Upper lobe of right lung (tissue), 1 donor: ENCODE results near the gene MPZL3. TPM values are rescaled to one million over a fixed set of nuclear protein-coding genes. Genes with fewer than 3 reads are reported as not detected.
"Not testable (repeated sequence)": the region's sequence is repeated elsewhere in the genome, so short reads cannot be mapped to it uniquely, and the experiment has no call there.

ENCODE experiments used
- ATAC-seq: fragments of 200-7000 bp; cut with Tn5 transposase; one replicate; pipeline ENCODE4 v1.9.1; 2020; ENCODE audit warnings: mild to moderate bottlenecking, moderate library complexity
- DNase-seq: peaks from one replicate; pipeline ENCODE4 v3.0.0-alpha.2; 2020
- H3K27ac ChIP-seq: fragments of 200-600 bp; one replicate; pipeline ENCODE4 v1.8.0; 2022
- H3K27me3 ChIP-seq: fragments of 200-600 bp; one replicate; pipeline ENCODE4 v1.8.0; 2022; ENCODE audit warnings: mild to moderate bottlenecking
- H3K36me3 ChIP-seq: fragments of 200-600 bp; one replicate; pipeline ENCODE4 v1.8.0; 2022
- H3K4me1 ChIP-seq: fragments of 200-600 bp; one replicate; pipeline ENCODE4 v1.8.0; 2022
- H3K4me3 ChIP-seq: fragments of 200-600 bp; one replicate; pipeline ENCODE4 v1.8.0; 2022; ENCODE audit warnings: mild to moderate bottlenecking
- H3K9me3 ChIP-seq: fragments of 200-600 bp; one replicate; pipeline ENCODE4 v1.8.0; 2022
- intact Hi-C: fragments of 100-400 bp; cut with DNase I; formaldehyde crosslinking; loops from one replicate; pipeline ENCODE4 v1.11.0; 2022
- total RNA-seq: library from RNA; stranded (reverse); fragmentation: NEBNext Ultra II Directional; extraction: Animal tissue kit (Norgen Biotek cat#: 25700); gene quantifications from one replicate; pipeline ENCODE4 v1.2.1, GENCODE V29; 2021
- TF ChIP-seq, protein P1 (sequence below): fragments of 200-600 bp; IDR thresholded peaks from one replicate; pipeline ENCODE4 v1.8.0; 2022; ENCODE audit warnings: antibody characterized with exemption
- donor health status: DM: no; HTN: yes; CAD: no; lungs with severe emphysema.

Gene MPZL3
- total RNA-seq, 1 donor from 2014 or later = 11.8 TPM

DNA sequence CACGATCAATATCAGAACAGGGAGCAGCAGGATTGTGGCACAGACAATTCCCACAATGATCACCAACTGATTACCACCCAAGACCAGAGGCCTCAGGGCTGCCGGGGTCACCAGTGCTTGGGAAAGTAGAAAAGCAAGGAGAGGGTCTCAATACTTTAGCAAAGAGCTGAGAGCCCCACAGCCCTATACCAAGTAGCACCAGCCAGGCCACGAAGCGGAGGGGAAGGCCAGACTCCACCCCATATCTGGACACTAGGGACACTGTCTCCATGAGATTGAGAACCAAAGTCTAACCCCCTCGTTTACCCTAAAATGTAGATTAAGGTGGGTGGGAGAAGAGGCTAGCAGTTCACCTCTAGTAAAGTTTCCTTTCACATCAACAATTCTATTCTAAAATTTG lies 51.7 kb downstream of the MPZL3 start:
- Histone ChIP-seq H3K36me3 (no peaks in the 10 kb centered on the region), H3K27me3 (no peaks in the 10 kb centered on the region), H3K4me3 (no peak overlapping the region), H3K4me1 (peaks cover 14% of the 10 kb centered on the region), H3K9me3 (no peaks in the 10 kb centered on the region), H3K27ac (no peak overlapping the region)
- TF ChIP-seq, protein P1, sequence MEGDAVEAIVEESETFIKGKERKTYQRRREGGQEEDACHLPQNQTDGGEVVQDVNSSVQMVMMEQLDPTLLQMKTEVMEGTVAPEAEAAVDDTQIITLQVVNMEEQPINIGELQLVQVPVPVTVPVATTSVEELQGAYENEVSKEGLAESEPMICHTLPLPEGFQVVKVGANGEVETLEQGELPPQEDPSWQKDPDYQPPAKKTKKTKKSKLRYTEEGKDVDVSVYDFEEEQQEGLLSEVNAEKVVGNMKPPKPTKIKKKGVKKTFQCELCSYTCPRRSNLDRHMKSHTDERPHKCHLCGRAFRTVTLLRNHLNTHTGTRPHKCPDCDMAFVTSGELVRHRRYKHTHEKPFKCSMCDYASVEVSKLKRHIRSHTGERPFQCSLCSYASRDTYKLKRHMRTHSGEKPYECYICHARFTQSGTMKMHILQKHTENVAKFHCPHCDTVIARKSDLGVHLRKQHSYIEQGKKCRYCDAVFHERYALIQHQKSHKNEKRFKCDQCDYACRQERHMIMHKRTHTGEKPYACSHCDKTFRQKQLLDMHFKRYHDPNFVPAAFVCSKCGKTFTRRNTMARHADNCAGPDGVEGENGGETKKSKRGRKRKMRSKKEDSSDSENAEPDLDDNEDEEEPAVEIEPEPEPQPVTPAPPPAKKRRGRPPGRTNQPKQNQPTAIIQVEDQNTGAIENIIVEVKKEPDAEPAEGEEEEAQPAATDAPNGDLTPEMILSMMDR = no peak
- intact Hi-C loops = no loop called here
- DNase-seq = no peak
- no peak for ATAC-seq

DNA sequence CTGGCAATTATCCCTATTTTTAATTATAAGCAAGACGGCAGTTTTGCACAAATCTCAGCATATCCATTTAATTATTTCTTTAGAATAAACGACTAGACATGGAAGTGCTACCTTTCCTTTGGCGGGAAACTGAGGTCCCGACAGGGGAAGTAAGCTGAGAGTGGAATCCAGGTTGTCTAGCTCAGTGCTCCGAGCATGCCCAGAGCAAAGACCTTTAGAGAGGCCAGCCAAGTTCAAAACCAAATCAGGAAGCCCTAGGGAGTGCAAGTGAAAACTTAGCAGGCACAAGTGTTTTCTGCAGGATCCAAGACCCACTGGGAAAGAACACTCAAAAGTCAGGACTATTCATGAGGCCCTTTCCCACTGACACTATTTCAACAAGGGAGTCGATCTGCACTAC lies 53.0 kb downstream of the MPZL3 start:
- no peak for DNase-seq
- H3K9me3 ChIP-seq = no peaks in the 10 kb centered on the region
- peaks cover 26% of the 10 kb centered on the region for H3K4me1 ChIP-seq
- TF ChIP-seq, protein P1 = no peak
- no peaks in the 10 kb centered on the region for H3K36me3 ChIP-seq
- intact Hi-C loops = loop anchor here (10.0 kb wide), 1 partner anchor 96 kb away; no protein-coding TSS in a partner anchor
- H3K27me3 ChIP-seq = no peaks in the 10 kb centered on the region
- no peak overlapping the region for H3K4me3 ChIP-seq
- H3K27ac ChIP-seq = no peak overlapping the region
- ATAC-seq = no peak

DNA sequence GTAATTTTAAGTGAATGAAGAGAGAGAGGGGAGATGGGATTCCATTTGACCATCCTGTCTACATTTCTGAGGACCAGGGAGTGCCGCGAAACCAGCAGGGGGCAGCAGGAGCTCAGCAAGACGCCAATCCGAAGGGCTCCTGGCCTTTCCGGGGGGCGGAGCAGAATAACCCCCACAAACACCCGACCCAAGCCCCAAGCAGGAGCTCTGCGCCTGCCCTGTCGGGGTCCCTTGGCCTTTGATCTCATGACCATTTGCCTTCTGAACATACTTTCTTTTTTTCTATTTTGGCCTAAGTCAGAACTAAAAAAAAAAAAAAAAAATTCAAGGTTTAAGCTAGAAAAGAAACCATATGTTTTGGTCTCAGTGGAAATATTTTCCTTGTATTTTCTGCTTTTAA lies 53.8 kb downstream of the MPZL3 start:
- no peak overlapping the region for H3K4me3 ChIP-seq
- intact Hi-C loops = loop anchor here (10.0 kb wide), 1 partner anchor 96 kb away; no protein-coding TSS in a partner anchor

DNA sequence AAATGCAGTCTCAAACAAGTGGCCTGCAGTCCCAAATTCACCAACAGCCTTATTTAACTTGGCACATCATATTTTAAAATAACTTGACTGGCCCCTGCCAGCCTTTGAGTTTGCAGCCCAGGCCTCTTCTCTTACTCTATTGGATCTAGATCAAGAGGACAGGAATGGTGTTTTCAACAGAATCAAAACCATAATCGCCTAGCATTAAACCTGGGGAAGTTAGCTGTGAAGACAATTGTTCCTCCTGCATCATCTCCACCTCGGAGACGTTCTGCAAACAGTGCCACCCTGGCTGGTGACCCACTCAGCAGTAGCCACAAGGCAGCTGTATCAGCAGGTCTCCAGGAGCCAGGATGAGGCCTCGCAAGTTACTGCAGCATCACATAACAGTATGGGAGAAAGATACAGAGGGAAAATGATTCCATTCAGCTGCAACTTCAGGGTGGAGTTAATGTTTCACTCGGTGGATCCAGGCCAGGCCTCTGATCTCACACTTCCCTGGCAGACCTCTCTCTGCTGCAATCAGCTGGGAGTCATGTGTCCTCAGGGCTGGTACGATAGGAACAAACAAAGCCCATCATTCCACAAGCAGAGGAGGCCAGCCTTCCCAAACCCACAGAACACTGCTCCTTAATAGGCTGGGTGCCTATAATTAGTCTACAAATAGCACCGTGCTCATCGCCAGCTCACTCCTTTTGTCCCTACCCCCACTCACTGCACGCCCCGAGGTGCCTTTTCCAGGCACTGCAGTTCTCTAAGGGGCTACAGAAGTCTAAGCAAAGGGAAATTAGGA lies 57.1 kb downstream of the MPZL3 start:
- Histone ChIP-seq H3K36me3 (no peaks in the 10 kb centered on the region), H3K4me3 (no peak overlapping the region), H3K9me3 (no peaks in the 10 kb centered on the region), H3K4me1 (peaks cover 28% of the 10 kb centered on the region), H3K27me3 (no peaks in the 10 kb centered on the region), H3K27ac (peak overlapping the region; percentile 45)
- intact Hi-C loops = loop anchor here (10.0 kb wide), 1 partner anchor 100 kb away; no protein-coding TSS in a partner anchor
- ATAC-seq (peak; percentile 96), DNase-seq (peak; percentile 83)
- TF ChIP-seq, protein P1 = no peak

More for the DNA sequence above, 53.8 kb downstream of the MPZL3 start:
- H3K27me3 ChIP-seq = no peaks in the 10 kb centered on the region
- peak; percentile 91 for DNase-seq
- H3K27ac ChIP-seq = no peak overlapping the region
- H3K36me3 ChIP-seq = no peaks in the 10 kb centered on the region
- peak; percentile 80 for ATAC-seq
- TF ChIP-seq, protein P1 = peak; percentile 88
- H3K4me1 ChIP-seq = peaks cover 28% of the 10 kb centered on the region
- H3K9me3 ChIP-seq = no peaks in the 10 kb centered on the region

DNA sequence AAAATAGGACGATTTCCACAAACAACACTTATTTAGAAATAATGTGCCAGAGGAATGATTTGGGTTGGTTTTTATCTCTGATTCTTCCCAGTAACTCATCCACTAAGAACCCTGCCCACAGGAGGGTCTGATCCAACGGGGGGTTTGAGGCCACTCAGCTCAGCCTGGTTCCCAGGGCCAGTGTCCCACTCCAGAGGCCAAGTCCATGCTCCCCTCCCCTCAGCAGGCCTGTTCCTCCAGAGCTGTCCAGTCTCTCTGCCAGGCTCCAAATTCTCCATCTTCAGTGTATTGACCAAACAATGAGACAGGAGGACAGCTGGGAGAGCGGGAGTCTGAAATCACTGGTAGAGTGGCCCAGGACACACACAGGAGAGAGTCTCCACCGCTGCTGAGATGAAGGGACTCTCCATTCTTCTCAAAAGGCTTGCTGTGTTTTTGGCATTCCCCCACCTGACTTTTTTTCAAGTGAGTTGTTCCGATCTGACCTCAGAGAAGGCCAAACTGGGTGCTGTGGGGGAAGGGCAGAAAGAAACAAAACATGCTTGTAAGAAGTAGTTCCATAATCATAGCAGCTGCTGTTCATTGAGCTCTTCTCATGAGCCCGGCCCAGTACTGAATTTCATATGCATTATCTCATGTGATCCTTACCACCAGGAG lies 58.1 kb downstream of the MPZL3 start:
- TF ChIP-seq, protein P1 = no peak
- no peak overlapping the region for H3K4me3 ChIP-seq
- no peak for ATAC-seq
- H3K36me3 ChIP-seq = no peaks in the 10 kb centered on the region
- DNase-seq = no peak
- peaks cover 26% of the 10 kb centered on the region for H3K4me1 ChIP-seq
- H3K9me3 ChIP-seq = no peaks in the 10 kb centered on the region
- intact Hi-C loops = loop anchor here (10.0 kb wide), 1 partner anchor 101 kb away; no protein-coding TSS in a partner anchor
- H3K27me3 ChIP-seq = no peaks in the 10 kb centered on the region
- H3K27ac ChIP-seq = no peak overlapping the region

DNA sequence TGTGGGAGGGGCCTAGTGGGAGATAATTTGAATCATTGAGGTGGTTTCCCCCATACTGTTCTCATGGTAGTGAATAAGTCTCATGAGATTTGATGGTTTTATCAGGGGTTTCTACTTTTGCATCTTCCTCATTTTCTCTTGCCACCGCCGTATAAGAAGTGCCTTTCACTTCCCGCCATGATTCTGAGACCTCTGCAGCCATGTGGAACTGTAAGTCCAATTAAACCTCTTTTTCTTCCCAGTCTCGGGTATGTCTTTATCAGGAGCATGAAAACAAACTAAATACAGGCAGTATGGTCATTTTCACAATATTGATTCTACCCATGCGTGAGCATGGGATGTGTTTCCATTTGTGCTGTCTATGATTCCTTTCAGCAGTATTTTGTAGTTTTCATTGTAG lies 59.3 kb downstream of the MPZL3 start:
- H3K4me3 ChIP-seq, DNase-seq, ATAC-seq, H3K9me3 ChIP-seq, H3K27me3 ChIP-seq, H3K36me3 ChIP-seq, H3K27ac ChIP-seq: not testable (repeated sequence)
- peaks cover 18% of the 10 kb centered on the region for H3K4me1 ChIP-seq
- intact Hi-C loops = loop anchor here (10.0 kb wide), 1 partner anchor 102 kb away; no protein-coding TSS in a partner anchor

DNA sequence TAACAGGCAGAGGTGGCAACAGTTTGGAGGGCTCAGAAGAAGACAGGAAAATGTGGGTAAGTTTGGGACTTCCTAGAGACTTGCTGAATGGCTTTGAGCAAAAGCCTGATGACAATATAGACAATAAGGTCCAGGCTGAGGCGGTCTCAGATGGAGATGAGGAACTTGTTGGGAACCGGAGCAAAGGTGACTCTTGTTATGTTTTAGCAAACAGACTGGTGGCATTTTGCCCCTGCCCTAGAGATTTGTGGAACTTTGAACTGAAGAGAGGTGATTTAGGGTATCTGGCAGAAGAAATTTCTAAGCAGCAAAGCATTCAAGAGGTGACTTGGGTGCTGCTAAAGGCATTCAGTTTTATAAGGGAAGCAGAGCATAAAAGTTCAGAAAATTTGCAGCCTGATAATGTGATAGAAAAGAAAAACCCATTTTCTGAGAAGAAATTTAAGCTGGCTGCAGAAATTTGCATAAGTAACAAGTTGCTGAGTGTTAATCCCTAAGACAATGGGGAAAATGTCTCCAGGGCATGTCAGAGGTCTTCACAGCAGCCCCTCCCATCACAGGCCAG lies 61.1 kb downstream of the MPZL3 start:
- ATAC-seq, H3K36me3 ChIP-seq, H3K9me3 ChIP-seq, DNase-seq, H3K27ac ChIP-seq, H3K4me3 ChIP-seq, H3K27me3 ChIP-seq: not testable (repeated sequence)
- intact Hi-C loops = loop anchor here (10.0 kb wide), 1 partner anchor 104 kb away; no protein-coding TSS in a partner anchor
- H3K4me1 ChIP-seq = peaks cover 18% of the 10 kb centered on the region
